Measurements from ENCODE around the gene QDPR.

DNA sequence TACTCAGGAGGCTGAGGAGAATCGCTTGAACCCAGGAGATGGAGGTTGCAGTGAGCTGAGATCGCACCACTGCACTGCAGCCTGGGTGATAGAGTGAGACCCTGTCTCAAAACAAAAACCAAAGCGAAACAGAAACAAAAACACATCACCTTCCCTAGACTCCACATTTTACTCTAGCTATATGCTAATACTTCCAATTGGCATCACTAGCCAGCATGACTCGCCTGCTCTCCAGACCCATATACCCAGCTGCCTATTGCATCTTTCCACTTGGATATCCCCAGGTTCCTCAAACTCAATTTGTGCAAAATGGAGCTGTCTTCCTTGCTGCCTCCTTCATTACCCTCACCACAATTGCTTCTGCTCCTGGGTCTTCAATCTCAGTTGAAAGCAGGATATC is 42.7 kb upstream of the QDPR start:
- no peak for TF ChIP-seq EZH2 (optimal IDR thresholded peaks at IDR 0.05; ENCODE audit: low read depth, low read length)
- TF ChIP-seq, protein P1, sequence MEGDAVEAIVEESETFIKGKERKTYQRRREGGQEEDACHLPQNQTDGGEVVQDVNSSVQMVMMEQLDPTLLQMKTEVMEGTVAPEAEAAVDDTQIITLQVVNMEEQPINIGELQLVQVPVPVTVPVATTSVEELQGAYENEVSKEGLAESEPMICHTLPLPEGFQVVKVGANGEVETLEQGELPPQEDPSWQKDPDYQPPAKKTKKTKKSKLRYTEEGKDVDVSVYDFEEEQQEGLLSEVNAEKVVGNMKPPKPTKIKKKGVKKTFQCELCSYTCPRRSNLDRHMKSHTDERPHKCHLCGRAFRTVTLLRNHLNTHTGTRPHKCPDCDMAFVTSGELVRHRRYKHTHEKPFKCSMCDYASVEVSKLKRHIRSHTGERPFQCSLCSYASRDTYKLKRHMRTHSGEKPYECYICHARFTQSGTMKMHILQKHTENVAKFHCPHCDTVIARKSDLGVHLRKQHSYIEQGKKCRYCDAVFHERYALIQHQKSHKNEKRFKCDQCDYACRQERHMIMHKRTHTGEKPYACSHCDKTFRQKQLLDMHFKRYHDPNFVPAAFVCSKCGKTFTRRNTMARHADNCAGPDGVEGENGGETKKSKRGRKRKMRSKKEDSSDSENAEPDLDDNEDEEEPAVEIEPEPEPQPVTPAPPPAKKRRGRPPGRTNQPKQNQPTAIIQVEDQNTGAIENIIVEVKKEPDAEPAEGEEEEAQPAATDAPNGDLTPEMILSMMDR (IDR thresholded peaks at IDR 0.05; ENCODE audit: low read length), result no peak

Data from MM.1S (cell line).